ENCODE data around the gene PDE4B. TPM values are rescaled to one million over a fixed set of nuclear protein-coding genes. Genes with fewer than 3 reads are reported as not detected.
"Not testable (repeated sequence)": the region's sequence is repeated elsewhere in the genome, so short reads cannot be mapped to it uniquely, and the experiment has no call there.

The PDE4B gene
- total RNA-seq, 1 donor from 2014 or later, result 6.8 TPM

DNA sequence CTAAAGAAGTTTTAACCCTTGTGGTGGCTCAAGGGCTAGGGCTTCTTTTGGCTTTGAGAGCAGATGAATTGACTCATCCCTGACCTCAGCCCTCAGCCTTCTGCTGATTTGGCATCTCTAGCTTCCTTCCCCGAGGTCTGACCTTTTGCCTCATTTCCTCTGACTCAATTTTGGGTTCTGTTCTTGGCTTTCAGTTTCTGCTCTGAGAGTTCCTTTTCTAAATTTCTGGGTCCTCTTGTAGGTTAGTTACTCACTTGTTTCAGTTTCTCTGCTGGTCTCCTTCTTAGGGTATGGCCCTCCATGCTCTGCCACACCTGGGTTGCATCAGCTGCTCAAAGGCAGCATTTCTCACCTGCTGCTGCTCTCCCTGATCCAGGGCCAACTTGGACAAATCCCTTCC, 19.4 kb downstream of the PDE4B start:
- DNase-seq (ENCODE audit: low spot score), result no peak
- intact Hi-C loops (cut with DNase I), result no loop called here

DNA sequence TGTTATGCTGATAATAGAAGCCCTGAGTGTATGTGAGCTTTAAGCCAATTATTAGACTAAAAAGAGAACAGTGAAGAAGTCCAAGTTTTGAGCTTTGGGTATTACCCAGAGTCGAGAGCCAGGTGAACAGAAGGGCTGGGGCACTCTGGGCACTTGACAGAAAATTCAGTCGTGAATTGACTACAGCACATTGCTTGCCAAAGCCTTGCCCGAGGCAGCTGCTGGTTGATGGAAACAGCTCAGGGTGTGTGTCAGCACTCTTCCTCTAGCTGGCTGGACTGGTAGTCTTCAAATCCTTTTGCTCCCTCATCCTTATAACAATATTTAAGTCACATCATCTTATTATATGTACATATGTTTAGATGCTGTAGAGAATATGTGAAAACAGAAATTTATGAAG, 21.3 kb downstream of the PDE4B start:
- DNase-seq (ENCODE audit: low spot score), result no peak

DNA sequence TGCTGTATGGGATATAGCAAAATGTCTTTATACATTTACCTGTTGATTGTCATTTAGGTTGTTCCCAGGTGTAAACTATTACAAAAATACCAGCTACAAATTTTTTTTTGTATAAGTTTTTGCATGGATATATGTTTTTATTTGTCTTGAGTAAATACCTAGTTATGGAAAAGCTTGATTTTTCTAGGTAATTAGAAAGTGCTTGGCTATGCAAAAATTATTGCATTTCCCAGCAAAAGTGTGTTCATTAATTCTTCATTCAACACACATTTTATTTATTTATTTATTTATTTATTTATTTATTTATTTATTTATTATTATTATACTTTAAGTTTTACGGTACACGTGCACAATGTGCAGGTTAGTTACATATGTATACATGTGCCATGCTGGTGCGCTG, 22.1 kb downstream of the PDE4B start:
- intact Hi-C loops (cut with DNase I), result no loop called here
- DNase-seq (ENCODE audit: low spot score), result no peak

More for the DNA sequence above, 21.3 kb downstream of the PDE4B start:
- intact Hi-C loops (cut with DNase I), result no loop called here

- DNase-seq (ENCODE audit: low spot score), result no peak
These were observed 25.2 kb downstream of the PDE4B start for GRCh38 chr1:65817891-65818290.

GRCh38 chr1:65818966-65819365, 26.3 kb downstream of the PDE4B start:
- DNase-seq (ENCODE audit: low spot score), result no peak
- intact Hi-C loops (cut with DNase I), result no loop called here

More at GRCh38 chr1:65817891-65818290, 25.2 kb downstream of the PDE4B start:
- intact Hi-C loops (cut with DNase I), result no loop called here

- DNase-seq (ENCODE audit: low spot score), result no peak
- intact Hi-C loops (cut with DNase I), result no loop called here
These were observed 28.3 kb downstream of the PDE4B start for GRCh38 chr1:65820983-65821382.

DNA sequence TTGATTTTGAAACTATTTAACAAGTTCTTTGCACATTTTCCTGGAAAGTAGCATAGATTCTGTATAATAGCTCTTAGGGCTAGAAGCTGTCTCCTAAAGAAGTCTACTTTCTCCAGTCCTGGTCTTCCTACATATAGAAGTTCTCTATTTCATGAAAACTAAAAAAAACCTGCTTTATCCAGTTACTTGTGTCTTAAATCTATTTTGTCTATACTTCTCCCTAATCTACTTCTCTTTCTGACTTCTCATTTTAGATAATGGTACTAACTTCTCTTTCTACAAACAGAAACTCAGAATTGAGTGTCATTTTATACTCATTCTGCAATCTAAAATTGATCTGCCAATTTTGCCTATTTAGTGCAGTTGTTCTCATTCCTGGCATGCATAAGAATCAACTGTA, 28.7 kb downstream of the PDE4B start:
- no peak for DNase-seq (ENCODE audit: low spot score)

DNA sequence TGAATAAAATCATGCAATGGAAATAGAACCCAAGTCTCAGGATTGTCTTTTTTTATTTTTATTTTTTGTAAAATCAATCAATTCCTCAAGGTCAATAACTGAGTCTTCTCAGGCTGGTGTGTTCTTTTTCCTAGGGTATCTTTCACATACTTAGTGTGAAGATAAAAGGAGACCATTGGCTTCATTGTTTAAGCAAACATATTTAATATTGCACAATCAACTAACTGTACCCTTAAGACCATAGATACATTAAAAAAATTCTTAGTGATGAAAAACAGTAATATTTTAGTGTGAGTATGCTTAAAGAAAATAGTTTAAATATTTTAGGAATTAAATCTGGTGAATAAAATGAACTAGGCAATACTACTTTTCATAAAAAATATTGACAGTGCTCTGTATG, 31.4 kb downstream of the PDE4B start:
- intact Hi-C loops (cut with DNase I), result no loop called here

More for the DNA sequence above, 28.7 kb downstream of the PDE4B start:
- intact Hi-C loops (cut with DNase I), result no loop called here

DNA sequence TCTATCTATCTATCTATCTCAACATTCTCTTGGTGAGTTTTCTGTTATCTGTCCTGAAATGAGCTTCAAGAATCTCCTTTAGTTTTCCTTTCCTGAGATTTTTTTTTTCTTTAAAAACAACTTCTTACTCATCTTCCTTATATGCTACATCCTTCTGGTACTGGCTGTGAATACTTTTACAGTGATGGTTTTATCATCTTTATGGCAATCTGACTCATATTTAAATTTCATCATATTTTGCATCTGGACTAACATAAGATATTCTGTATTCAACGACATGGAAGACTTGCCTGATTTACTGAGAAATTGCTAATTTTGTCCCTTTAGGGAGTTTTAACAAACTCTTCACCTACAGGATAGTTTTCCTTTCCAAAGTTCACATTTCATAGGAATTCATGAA, 33.0 kb downstream of the PDE4B start:
- intact Hi-C loops (cut with DNase I), result no loop called here

More for the DNA sequence above, 31.4 kb downstream of the PDE4B start:
- DNase-seq (ENCODE audit: low spot score), result no peak

GRCh38 chr1:65826782-65827181, 34.1 kb downstream of the PDE4B start:
- DNase-seq (ENCODE audit: low spot score), result no peak
- intact Hi-C loops (cut with DNase I), result no loop called here

More for the DNA sequence above, 33.0 kb downstream of the PDE4B start:
- DNase-seq (ENCODE audit: low spot score), result no peak

GRCh38 chr1:65827346-65827745, 34.7 kb downstream of the PDE4B start:
- DNase-seq (ENCODE audit: low spot score), result no peak

DNA sequence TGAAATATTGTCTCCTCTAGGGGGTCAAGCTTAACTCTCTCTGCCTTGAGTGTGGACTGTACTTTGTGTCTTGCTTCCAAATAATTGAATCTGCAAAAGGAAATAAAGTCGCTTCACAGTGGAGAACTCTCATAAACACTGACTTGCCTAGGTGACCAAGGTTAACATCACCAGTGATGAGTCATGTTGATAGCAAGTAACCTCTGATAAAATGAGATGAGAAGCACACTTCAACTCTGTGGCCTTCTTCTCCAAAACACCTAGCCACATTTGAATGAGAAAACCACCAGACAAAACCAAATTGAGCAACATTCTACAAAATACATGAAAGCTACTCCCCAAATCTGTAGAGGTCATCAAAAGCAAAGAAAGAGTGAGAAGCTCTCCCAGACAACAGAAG, 37.6 kb downstream of the PDE4B start:
- DNase-seq (ENCODE audit: low spot score), result no peak
- intact Hi-C loops (cut with DNase I), result no loop called here

More at GRCh38 chr1:65827346-65827745, 34.7 kb downstream of the PDE4B start:
- intact Hi-C loops (cut with DNase I), result no loop called here

GRCh38 chr1:65832296-65832695, 39.6 kb downstream of the PDE4B start:
- intact Hi-C loops (cut with DNase I), result no loop called here
- no peak for DNase-seq (ENCODE audit: low spot score)

GRCh38 chr1:65836686-65837085, 44.0 kb downstream of the PDE4B start:
- no peak for DNase-seq (ENCODE audit: low spot score)
- intact Hi-C loops (cut with DNase I), result no loop called here

- intact Hi-C loops (cut with DNase I), result no loop called here
- no peak for DNase-seq (ENCODE audit: low spot score)
These were observed 48.0 kb downstream of the PDE4B start for GRCh38 chr1:65840683-65841082.

GRCh38 chr1:65844296-65844695, 51.6 kb downstream of the PDE4B start:
- intact Hi-C loops (cut with DNase I), result no loop called here
- no peak for DNase-seq (ENCODE audit: low spot score)

DNA sequence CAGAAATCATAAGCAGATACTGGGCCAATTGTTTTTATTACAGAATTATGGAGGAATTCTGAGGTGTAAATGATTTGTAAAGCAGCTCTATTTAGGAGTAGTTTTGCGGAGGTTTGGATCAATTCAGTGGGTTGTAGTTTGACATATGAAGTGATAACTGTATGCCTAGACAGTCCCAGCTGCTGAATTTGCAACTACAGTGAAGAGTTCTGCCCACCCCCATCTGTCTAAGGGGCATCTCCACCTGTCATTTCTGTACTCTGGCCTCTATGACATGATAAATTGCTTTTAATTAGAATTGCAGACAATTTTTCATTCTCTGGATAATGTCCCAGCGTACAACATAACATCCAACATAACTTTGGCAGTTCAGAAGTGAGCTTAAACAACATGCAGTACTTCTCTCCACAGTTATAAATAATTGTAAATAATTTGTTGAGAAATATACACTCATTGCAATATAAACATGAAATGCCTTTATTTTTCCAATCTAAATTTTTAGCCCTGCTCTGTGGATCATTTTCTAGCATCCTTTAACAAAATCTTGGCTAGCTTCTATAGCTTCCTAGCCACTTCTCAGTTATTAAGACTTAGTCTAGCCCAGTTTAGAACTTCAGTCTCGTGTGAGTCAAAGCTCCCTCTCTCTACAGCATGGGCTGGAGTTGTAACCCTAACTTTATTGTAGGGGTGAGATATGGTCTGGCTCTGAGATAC, 52.3 kb downstream of the PDE4B start:
- intact Hi-C loops (cut with DNase I), result no loop called here
- no peak for DNase-seq (ENCODE audit: low spot score)

DNA sequence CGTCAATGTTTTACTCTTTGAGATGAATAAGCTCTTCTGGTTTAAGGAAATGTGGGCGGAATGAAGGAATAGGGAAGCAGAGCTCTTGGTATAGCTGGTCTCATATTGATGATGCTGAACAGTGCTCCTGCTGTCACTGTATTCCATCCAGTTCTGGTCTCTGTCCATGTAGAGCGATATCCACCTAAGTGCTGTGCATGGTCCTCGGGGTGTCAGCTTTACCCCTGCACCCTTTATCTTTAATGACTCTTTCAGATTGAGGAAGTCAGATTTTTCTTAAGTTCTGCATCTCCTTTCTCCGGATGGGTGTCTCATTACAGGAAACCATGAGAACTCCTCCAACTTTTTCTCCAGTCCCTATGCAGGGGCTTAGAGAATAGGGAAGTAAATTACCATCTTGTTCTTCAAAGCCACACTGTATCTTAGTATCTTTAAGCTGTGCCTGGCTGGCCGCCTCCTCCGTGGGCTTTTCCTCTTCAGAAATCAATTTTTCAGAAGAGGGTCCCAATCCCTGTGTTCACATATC, 52.9 kb downstream of the PDE4B start:
- intact Hi-C loops (cut with DNase I), result no loop called here

GRCh38 chr1:65846866-65847265, 54.2 kb downstream of the PDE4B start:
- DNase-seq (ENCODE audit: low spot score), result no peak
- intact Hi-C loops (cut with DNase I), result no loop called here

More for the DNA sequence above, 52.9 kb downstream of the PDE4B start:
- DNase-seq (ENCODE audit: low spot score), result no peak

DNA sequence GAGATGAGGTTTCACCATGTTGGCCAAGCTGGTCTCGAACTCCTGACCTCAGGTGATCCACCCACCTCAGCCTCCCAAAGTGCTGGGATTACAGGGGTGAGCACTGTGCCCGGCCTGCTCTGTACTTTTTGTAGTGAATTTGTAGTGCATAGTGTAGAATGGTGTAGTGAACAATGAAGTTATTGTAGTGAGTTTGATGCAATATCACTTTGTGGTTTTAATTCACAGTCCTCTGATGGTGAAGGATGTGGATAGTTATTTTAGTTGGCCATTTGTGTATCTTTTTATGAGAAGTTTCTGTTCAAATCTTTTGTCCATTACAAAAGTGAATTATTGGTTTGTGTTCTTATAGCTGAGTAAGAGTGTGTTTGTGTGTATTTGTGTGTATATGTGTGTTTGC, 57.6 kb downstream of the PDE4B start:
- DNase-seq (ENCODE audit: low spot score), result no peak
- intact Hi-C loops (cut with DNase I), result no loop called here

- DNase-seq (ENCODE audit: low spot score); intact Hi-C loops (cut with DNase I): not testable (repeated sequence)
These were observed 63.9 kb downstream of the PDE4B start for GRCh38 chr1:65856591-65856990.

All from cardiac septum (tissue), 1 donor.